GM06990 (cell line): ENCODE measurements around the gene IL15.
"Not testable (repeated sequence)": the region's sequence is repeated elsewhere in the genome, so short reads cannot be mapped to it uniquely, and the experiment has no call there.

ENCODE experiments used
- DNase-seq: peaks from one replicate; pipeline ENCODE4 v3.0.0-alpha.2; 2011; ENCODE audit not compliant: insufficient read length; ENCODE audit errors: extremely low read depth
- H3K27me3 ChIP-seq: replicated peaks from 2 replicates; pipeline ENCODE4 v1.6.0; 2011; ENCODE audit warnings: low read length; ENCODE audit not compliant: control insufficient read depth, insufficient read depth
- H3K36me3 ChIP-seq: 2 replicates; pipeline ENCODE4 v1.5.1; 2011; ENCODE audit warnings: low read length; ENCODE audit not compliant: control insufficient read depth, insufficient read depth
- H3K4me3 ChIP-seq: replicated peaks from 2 replicates; pipeline ENCODE4 v1.5.1; 2011; ENCODE audit warnings: low read depth, mild to moderate bottlenecking, control low read depth, low read length
- TF ChIP-seq, protein P1 (sequence below): IDR thresholded peaks from 2 replicates; pipeline ENCODE4 v1.5.1; 2011; ENCODE audit warnings: low read length, control low read depth, mild to moderate bottlenecking, inconsistent platforms; ENCODE audit not compliant: insufficient read depth, poor library complexity, severe bottlenecking

The IL15 gene

DNA sequence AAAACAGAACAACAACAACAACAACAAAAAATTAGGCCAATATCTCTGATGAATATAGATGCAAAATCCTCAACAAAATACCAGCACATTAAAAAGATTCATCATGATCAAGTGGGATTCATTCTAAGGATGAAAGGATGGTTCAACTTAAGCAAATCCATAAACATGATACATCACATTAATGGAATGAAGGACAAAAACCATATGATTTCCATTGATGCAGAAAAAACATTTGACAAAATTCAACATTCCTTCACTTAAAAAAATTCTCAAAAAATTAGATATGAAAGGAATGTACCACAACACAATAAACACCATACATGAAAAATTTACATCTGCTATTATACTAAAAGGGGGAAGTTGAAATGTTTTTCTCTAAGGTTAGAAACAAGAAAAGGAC, 103.3 kb downstream of the IL15 start:
- DNase-seq: no peak
- H3K36me3 ChIP-seq: no peaks in the 10 kb centered on the region
- TF ChIP-seq, protein P1, sequence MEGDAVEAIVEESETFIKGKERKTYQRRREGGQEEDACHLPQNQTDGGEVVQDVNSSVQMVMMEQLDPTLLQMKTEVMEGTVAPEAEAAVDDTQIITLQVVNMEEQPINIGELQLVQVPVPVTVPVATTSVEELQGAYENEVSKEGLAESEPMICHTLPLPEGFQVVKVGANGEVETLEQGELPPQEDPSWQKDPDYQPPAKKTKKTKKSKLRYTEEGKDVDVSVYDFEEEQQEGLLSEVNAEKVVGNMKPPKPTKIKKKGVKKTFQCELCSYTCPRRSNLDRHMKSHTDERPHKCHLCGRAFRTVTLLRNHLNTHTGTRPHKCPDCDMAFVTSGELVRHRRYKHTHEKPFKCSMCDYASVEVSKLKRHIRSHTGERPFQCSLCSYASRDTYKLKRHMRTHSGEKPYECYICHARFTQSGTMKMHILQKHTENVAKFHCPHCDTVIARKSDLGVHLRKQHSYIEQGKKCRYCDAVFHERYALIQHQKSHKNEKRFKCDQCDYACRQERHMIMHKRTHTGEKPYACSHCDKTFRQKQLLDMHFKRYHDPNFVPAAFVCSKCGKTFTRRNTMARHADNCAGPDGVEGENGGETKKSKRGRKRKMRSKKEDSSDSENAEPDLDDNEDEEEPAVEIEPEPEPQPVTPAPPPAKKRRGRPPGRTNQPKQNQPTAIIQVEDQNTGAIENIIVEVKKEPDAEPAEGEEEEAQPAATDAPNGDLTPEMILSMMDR: no peak
- no peak overlapping the region for H3K4me3 ChIP-seq
- H3K27me3 ChIP-seq: no peaks in the 10 kb centered on the region

DNA sequence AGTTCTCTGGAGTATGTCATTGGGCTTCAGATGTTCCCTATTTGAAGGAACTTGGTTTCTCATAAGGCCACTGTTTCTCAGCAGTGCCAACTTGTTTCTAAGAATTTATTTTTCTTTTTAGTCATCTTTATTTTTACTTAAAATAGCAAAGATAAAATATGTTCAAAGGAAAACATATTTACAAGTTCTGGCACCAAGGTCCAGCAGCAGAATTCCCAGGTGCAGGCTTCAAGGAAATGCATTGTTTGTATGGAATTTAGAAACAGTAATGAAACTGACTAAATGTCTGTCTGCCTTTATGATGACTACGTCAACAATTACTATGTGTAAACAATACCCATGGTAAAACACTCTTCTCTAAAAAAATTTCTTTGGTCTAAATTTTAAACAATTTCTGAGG, 109.6 kb downstream of the IL15 start:
- TF ChIP-seq, protein P1: no peak
- no peak for DNase-seq
- Histone ChIP-seq H3K4me3 (no peak overlapping the region), H3K27me3 (no peaks in the 10 kb centered on the region), H3K36me3 (no peaks in the 10 kb centered on the region)

DNA sequence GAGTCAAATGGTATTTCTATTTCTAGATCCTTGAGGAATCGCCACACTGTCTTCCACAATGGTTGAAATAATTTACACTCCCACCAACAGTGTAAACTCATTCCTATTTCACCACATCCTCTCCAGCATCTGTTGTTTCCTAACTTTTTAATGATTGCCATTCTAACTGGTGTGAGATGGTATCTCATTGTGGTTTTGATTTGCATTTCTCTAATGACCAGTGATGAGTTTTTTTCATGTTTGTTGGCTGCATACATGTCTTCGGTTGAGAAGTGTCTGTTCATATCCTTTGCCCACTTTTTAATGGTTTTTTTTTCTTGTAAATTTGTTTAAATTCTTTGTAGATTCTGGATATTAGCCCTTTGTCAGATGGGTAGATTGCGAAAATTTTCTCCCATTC, 115.4 kb downstream of the IL15 start:
- not testable (repeated sequence) for DNase-seq, H3K27me3 ChIP-seq, H3K4me3 ChIP-seq, H3K36me3 ChIP-seq

DNA sequence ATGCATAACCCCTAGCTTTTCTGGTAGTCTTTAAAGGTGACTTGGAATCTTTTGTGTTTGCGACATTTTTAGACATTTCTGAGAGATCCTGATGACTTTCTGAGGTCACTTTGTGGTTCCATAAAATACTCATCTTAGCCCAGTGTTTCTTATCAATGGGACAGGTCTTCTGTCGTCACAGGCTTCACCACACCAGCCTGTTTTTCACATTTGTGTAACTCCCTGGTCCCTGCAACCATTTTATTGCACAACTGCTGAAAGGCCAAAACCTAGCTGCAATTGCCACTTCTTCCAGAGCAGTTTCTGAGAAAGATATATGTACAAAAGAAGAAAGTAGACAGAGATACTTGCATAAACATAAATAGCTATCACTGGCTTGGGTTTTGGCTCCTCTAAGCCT, 120.9 kb downstream of the IL15 start:
- TF ChIP-seq, protein P1: no peak
- Histone ChIP-seq H3K4me3 (no peak overlapping the region), H3K36me3 (no peaks in the 10 kb centered on the region), H3K27me3 (no peaks in the 10 kb centered on the region)
- no peak for DNase-seq

DNA sequence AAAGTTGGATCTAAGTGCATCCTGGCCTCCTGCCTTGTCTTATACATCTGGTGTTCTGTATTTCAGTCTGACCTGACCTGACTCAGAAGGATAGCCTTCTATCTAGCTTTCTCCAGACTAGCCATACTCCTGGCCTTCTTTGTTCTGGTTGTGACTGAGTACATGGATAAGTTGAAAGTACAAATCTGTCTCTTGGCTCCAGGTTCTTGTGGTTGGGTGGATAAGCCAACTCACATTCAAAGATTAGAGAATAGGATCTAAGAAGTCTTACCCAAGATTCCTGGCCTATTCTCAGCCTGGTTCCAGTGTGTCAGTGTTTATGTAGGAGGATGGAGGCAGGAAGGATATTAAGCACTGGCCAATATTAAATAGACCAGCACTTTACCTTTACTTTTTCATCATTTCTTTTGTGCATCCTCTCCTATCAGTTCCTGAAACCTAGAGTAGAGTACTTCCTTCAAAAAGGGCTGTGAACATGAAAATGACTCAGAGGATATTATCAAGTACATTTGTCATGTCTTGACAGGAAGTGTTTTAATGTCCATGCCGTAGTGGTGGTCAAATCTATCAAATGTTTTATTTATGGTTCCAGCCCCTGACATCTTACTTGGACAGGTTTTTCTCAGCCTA, 123.5 kb downstream of the IL15 start:
- TF ChIP-seq, protein P1: no peak
- no peak for DNase-seq

DNA sequence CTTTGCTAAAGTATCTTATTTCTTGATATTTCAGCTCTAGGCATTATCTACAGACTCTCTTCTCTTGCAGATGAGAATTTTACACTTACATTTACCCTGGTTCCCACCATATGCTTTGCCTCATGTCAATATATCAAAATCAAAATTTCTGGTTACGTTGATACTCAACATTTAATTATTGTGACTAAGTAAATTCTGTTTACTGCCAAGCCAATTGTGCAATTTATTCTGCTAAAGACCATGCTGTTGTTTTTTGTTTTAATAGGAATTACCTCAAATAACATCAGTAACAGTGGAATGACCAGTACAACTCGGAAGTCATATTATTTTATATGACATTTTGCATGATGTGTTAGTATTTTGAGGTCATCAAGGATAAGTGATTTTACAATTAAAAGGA, 125.5 kb downstream of the IL15 start:
- no peak overlapping the region for H3K4me3 ChIP-seq
- no peaks in the 10 kb centered on the region for H3K27me3 ChIP-seq
- DNase-seq: no peak
- no peaks in the 10 kb centered on the region for H3K36me3 ChIP-seq
- TF ChIP-seq, protein P1: no peak

More for the DNA sequence above, 123.5 kb downstream of the IL15 start:
- Histone ChIP-seq H3K27me3 (no peaks in the 10 kb centered on the region), H3K36me3 (no peaks in the 10 kb centered on the region), H3K4me3 (no peak overlapping the region)
